ENCODE results near the gene AQR. TPM values are rescaled to one million over a fixed set of nuclear protein-coding genes. Genes with fewer than 3 reads are reported as not detected.

The AQR gene
- total and polyA plus RNA-seq, 2 of the 13 experiments (the other 11 are each of a cell fraction or from before 2014, with no cell fraction given), result 18.7 to 31.3 TPM

GRCh38 chr15:34809186-34809585 is 160.4 kb downstream of the AQR start:
- Histone ChIP-seq H3K79me2 (ENCODE audit: insufficient read depth, low read length) (no peaks in the 10 kb centered on the region), H4K20me1 (ENCODE audit: insufficient read depth, low read length) (no peaks in the 10 kb centered on the region), H3K4me1 (ENCODE audit: insufficient read depth, low read length) (no peaks in the 10 kb centered on the region), H3K9ac (ENCODE audit: insufficient read depth, low read depth, low read length) (no peak overlapping the region), H3K27ac (ENCODE audit: extremely low read length, insufficient read depth, low read length) (no peak overlapping the region), H2AFZ (ENCODE audit: low read length) (no peak overlapping the region), H3K27me3 (ENCODE audit: control insufficient read depth in 1 of 2, insufficient read depth in 2 of 2, low read length in 2 of 2) (no peaks in the 10 kb centered on the region; a peak in 1 of 5 replicates), H3K4me3 (replicated peaks in 1 of 3; ENCODE audit: insufficient read depth in 1 of 3, low read depth in 2 of 3, low read length in 3 of 3) (no peak overlapping the region), H3K36me3 (replicated peaks in 1 of 2; ENCODE audit: control insufficient read depth in 1 of 2, insufficient read depth in 2 of 2, low read length in 2 of 2) (no peaks in the 10 kb centered on the region), H3K4me2 (ENCODE audit: low read depth, low read length) (no peak overlapping the region), H3K9me3 (ENCODE audit: low read length) (no peaks in the 10 kb centered on the region)
- in situ Hi-C loops (cut with HindIII; ENCODE audit: extremely low pct_ligation_motif_present, low pct_unique_long_range_greater_than_20kb), result no loop called here
- intact Hi-C loops (cut with micrococcal nuclease; ENCODE audit: unreplicated experiment), result no loop called here
- no TSS peak for BruUV-seq (replicated peaks)
- DNase-seq (ENCODE audit: low spot score), result no peak
- CTCF ChIA-PET (ENCODE audit: low intra/inter-chr PET ratio, low total read pairs), result no interaction called here
- TF ChIP-seq ZNF510 (CRISPR knock-in tag; IDR thresholded peaks at IDR 0.05; ENCODE audit: low read depth) (no peak), ZNF501 (CRISPR knock-in tag; IDR thresholded peaks at IDR 0.05) (no peak), FOSL2 (CRISPR knock-in tag; IDR thresholded peaks at IDR 0.05) (no peak), ARHGAP35 (CRISPR knock-in tag; IDR thresholded peaks at IDR 0.05; ENCODE audit: borderline replicate concordance) (no peak), TGIF2 (CRISPR knock-in tag; IDR thresholded peaks at IDR 0.05) (no peak), MIER2 (CRISPR knock-in tag; IDR thresholded peaks at IDR 0.05) (no peak), ZNF703 (CRISPR knock-in tag; IDR thresholded peaks at IDR 0.05; ENCODE audit: borderline replicate concordance) (no peak), LCORL (IDR thresholded peaks at IDR 0.05) (no peak), LCORL (CRISPR knock-in tag; IDR thresholded peaks at IDR 0.05) (no peak), DR1 (CRISPR knock-in tag; IDR thresholded peaks at IDR 0.05) (no peak), REXO4 (CRISPR knock-in tag; IDR thresholded peaks at IDR 0.05; ENCODE audit: borderline replicate concordance) (no peak), ZNF563 (CRISPR knock-in tag; IDR thresholded peaks at IDR 0.05) (no peak), XRCC5 (optimal IDR thresholded peaks at IDR 0.05; ENCODE audit: low read length) (no peak)
- POLR2A ChIA-PET, result no interaction called here
- WGBS (ENCODE audit: low lambda C conversion rate), result 29% methylated on average over 3 of the region's 3 CpGs
- no peak for ATAC-seq
- FAIRE-seq, result no peak
